ACC112 (cell line): ENCODE measurements around the gene TLR3.

Source experiments
- H2AFZ ChIP-seq: fragments of 200-600 bp; sonication (generic); one replicate; pipeline ENCODE4 v1.6.0; 2017; ENCODE audit warnings: antibody characterized with exemption, low read length; ENCODE audit not compliant: unreplicated experiment
- H3K27ac ChIP-seq: fragments of 200-600 bp; sonication (generic); 2 replicates; pipeline ENCODE4 v1.5.1; 2014; ENCODE audit warnings: low read depth, mild to moderate bottlenecking, antibody characterized with exemption, low read length, moderate library complexity
- H3K27me3 ChIP-seq: fragments of 200-600 bp; sonication (generic); 2 replicates; pipeline ENCODE4 v1.6.1; 2014; ENCODE audit warnings: mild to moderate bottlenecking, antibody characterized with exemption, low read length, moderate library complexity, mixed read lengths; ENCODE audit not compliant: insufficient read depth
- H3K36me3 ChIP-seq: fragments of 200-600 bp; sonication (generic); 2 replicates; pipeline ENCODE4 v1.6.1; 2016; ENCODE audit warnings: mild to moderate bottlenecking, antibody characterized with exemption, low read length, moderate library complexity, mixed read lengths; ENCODE audit not compliant: insufficient read depth
- H3K4me1 ChIP-seq: fragments of 200-600 bp; sonication (generic); one replicate; pipeline ENCODE4 v1.6.1; 2016; ENCODE audit warnings: low read length, mixed read lengths; ENCODE audit not compliant: insufficient read depth, unreplicated experiment, control insufficient read depth
- H3K4me3 ChIP-seq: fragments of 200-600 bp; sonication (generic); 2 replicates; pipeline ENCODE4 v1.5.1; 2014; ENCODE audit warnings: mild to moderate bottlenecking, low read depth, low read length
- H3K79me2 ChIP-seq: fragments of 200-600 bp; sonication (generic); one replicate; pipeline ENCODE4 v1.6.0; 2016; ENCODE audit warnings: low read length; ENCODE audit not compliant: control insufficient read depth, unreplicated experiment, insufficient read depth

Gene TLR3

DNA sequence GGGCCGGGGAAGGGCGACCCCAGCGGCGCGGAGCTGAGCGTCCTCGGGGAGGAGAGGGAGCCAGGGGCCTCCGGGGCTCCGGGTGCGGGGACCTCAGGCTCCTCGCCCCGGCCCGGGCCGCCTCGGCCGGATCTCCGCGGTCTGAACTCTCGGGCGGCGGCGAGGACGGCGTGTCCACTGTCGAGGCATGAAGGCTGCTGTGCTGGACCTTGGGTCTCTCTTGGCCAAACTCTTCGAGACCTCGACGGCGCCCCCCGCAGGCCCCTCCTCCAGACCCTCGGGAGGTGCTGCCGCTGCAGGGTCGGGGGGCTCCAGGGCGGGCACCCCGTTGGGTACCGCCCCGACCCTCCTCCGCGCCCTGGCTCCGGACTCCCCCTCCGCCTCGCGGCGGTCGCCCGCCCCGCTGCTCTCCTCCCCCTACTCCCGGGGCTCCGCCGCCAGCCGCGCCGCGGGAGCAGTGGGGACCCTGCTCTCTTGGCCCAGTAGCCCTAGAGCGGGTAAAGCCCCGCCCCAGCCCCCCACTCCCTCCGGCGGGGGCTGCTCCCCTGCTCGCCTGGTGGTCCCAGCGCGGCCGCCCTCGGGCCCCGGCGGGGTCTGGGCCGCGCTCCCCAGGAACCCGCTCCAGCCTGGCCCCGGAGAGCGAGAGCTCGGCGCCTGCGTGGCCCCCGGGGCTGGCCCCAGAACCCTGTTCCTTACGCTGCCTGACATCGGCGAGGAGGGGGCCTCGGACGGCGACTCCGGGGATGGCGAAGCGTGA, 36.1 kb downstream of the TLR3 start:
- Histone ChIP-seq H2AFZ (peak overlapping the region; percentile 27), H3K4me1 (no peaks in the 10 kb centered on the region), H3K4me3 (peak overlapping the region; percentile 72), H3K36me3 (no peaks in the 10 kb centered on the region), H3K79me2 (no peaks in the 10 kb centered on the region), H3K27ac (no peak overlapping the region), H3K27me3 (peaks cover 53% of the 10 kb centered on the region)

GRCh38 chr4:186105647-186106321, 36.8 kb downstream of the TLR3 start:
- Histone ChIP-seq H3K79me2 (no peaks in the 10 kb centered on the region), H3K4me1 (no peaks in the 10 kb centered on the region), H3K27me3 (peaks cover 53% of the 10 kb centered on the region), H3K4me3 (0 out of 2 replicates have a peak overlapping the region, but pooled peaks have one; percentile 72), H2AFZ (no peak overlapping the region), H3K27ac (no peak overlapping the region), H3K36me3 (no peaks in the 10 kb centered on the region)

- H3K4me1 ChIP-seq: no peaks in the 10 kb centered on the region
- H3K4me3 ChIP-seq: no peak overlapping the region
- no peaks in the 10 kb centered on the region for H3K36me3 ChIP-seq
- H3K79me2 ChIP-seq: no peaks in the 10 kb centered on the region
- H3K27ac ChIP-seq: no peak overlapping the region
- H3K27me3 ChIP-seq: peaks cover 48% of the 10 kb centered on the region
- H2AFZ ChIP-seq: no peak overlapping the region
These were observed 39.0 kb downstream of the TLR3 start for GRCh38 chr4:186107947-186108346.

DNA sequence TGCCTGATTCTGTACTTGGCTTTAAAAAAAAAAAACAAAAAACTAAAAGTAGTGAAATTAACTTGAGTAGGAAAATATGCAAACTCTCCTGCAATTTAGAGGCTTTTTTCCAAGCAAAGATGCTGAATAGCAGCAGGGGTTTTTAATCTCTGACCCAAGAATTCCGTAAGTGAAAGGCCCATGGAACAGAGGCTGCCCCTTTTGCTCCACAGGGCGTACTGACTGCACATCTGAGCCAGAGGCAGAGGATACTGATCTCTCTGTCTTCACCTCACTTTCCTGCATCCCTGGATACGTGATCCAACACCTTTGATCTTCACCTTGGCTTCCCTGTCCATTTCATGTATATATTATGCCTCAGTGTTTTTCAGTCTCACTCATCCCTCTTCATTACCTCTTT, 39.4 kb downstream of the TLR3 start:
- H3K4me1 ChIP-seq: no peaks in the 10 kb centered on the region
- H3K36me3 ChIP-seq: no peaks in the 10 kb centered on the region
- no peaks in the 10 kb centered on the region for H3K79me2 ChIP-seq
- H2AFZ ChIP-seq: no peak overlapping the region
- H3K4me3 ChIP-seq: no peak overlapping the region
- H3K27me3 ChIP-seq: peaks cover 43% of the 10 kb centered on the region
- no peak overlapping the region for H3K27ac ChIP-seq

GRCh38 chr4:186109245-186109644, 40.3 kb downstream of the TLR3 start:
- no peaks in the 10 kb centered on the region for H3K79me2 ChIP-seq
- no peaks in the 10 kb centered on the region for H3K36me3 ChIP-seq
- H3K4me1 ChIP-seq: no peaks in the 10 kb centered on the region
- H3K27me3 ChIP-seq: peaks cover 35% of the 10 kb centered on the region
- H3K27ac ChIP-seq: no peak overlapping the region
- H2AFZ ChIP-seq: no peak overlapping the region
- H3K4me3 ChIP-seq: no peak overlapping the region

- no peaks in the 10 kb centered on the region for H3K4me1 ChIP-seq
- H3K27me3 ChIP-seq: peaks cover 35% of the 10 kb centered on the region
- H3K36me3 ChIP-seq: no peaks in the 10 kb centered on the region
- H3K79me2 ChIP-seq: no peaks in the 10 kb centered on the region
- H3K27ac ChIP-seq: no peak overlapping the region
- H2AFZ ChIP-seq: no peak overlapping the region
- no peak overlapping the region for H3K4me3 ChIP-seq
These were observed 47.7 kb downstream of the TLR3 start for GRCh38 chr4:186116697-186117096.

- H3K79me2 ChIP-seq: no peaks in the 10 kb centered on the region
- H3K4me3 ChIP-seq: peak overlapping the region; percentile 12; the same call in 1 of the 2 replicates
- H3K27me3 ChIP-seq: peaks cover 35% of the 10 kb centered on the region
- no peaks in the 10 kb centered on the region for H3K4me1 ChIP-seq
- no peaks in the 10 kb centered on the region for H3K36me3 ChIP-seq
- H2AFZ ChIP-seq: peak overlapping the region; percentile 57
- no peak overlapping the region for H3K27ac ChIP-seq
These were observed 49.6 kb downstream of the TLR3 start for GRCh38 chr4:186118582-186118981.

DNA sequence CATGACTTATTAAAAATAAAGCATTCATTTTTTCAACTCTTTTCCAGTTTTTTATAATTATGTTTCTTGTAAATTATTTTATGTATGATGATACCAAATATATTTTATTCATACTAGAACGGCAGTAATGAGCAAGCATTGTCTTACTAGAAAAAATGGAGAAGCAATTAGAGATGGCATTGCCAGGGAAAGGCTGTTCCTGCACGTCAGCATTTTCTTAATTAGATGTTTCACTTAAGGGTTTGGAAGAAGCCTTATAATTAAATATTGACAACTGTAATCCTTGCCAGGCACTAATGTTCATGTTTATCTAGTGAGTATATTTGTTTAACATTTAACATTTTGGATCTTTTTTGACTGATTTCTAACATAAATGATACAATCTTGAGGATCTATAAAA, 52.1 kb downstream of the TLR3 start:
- Histone ChIP-seq H3K4me3 (no peak overlapping the region), H3K36me3 (no peaks in the 10 kb centered on the region), H3K79me2 (no peaks in the 10 kb centered on the region), H2AFZ (no peak overlapping the region), H3K27ac (no peak overlapping the region), H3K27me3 (peaks cover 35% of the 10 kb centered on the region), H3K4me1 (no peaks in the 10 kb centered on the region)

DNA sequence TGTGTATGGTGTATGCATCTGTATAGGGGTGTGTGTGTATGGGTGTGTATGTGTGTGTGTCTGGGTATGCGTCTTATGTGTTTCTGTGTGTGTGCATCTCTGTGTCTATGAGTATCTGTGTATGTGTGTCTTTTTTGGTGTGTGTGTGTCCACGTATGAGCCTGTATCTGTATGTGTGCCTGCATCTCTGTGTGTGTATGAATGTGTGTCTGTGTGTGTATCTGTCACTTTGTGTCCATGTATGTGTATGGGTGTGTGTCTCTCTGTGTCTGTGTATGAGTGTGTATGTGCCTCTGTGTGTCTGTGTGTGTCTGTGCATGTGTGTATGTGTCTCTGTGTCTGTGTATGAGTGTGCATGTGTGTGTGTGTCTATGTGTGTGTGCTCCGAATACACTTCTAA, 59.9 kb downstream of the TLR3 start:
- peaks cover 11% of the 10 kb centered on the region; the same call in 1 of the 2 replicates for H3K27me3 ChIP-seq
- no peak overlapping the region for H3K27ac ChIP-seq
- H3K4me1 ChIP-seq: peaks cover 5% of the 10 kb centered on the region
- H3K4me3 ChIP-seq: no peak overlapping the region
- no peaks in the 10 kb centered on the region for H3K79me2 ChIP-seq
- H2AFZ ChIP-seq: no peak overlapping the region
- H3K36me3 ChIP-seq: no peaks in the 10 kb centered on the region

- Histone ChIP-seq H3K4me3 (no peak overlapping the region), H3K27ac (no peak overlapping the region), H2AFZ (no peak overlapping the region), H3K36me3 (no peaks in the 10 kb centered on the region), H3K27me3 (peaks cover 11% of the 10 kb centered on the region; the same call in 1 of the 2 replicates), H3K4me1 (peaks cover 5% of the 10 kb centered on the region), H3K79me2 (no peaks in the 10 kb centered on the region)
These were observed 63.0 kb downstream of the TLR3 start for GRCh38 chr4:186131935-186132334.
